RWPE1 (cell line): ENCODE results near the gene SLC6A6.

Experiments
- CTCF ChIA-PET: fragments of 350-600 bp; sonication (Branson Sonifier 250); formaldehyde crosslinking; extraction: SDS; loops from one replicate; lab custom pipeline; 2021; lab: Yijun Ruan, JAX
- POLR2A ChIA-PET: fragments of 400-600 bp; formaldehyde crosslinking; extraction: SDS; loops from one replicate; lab custom pipeline; 2020; ENCODE audit warnings: antibody characterized with exemption; ENCODE audit not compliant: low non-redundant PET; lab: Yijun Ruan, JAX
- DNase-seq: peaks from one replicate; pipeline ENCODE4 v3.0.0; 2012; ENCODE audit warnings: low spot score
- H3K27ac ChIP-seq: fragments of 450-650 bp; 2 replicates; pipeline ENCODE4 v1.5.1; 2017
- TF ChIP-seq, protein P1 (sequence below): fragments of 450-650 bp; conservative IDR thresholded peaks from 2 replicates; pipeline ENCODE4 v1.5.1; 2017; ENCODE audit warnings: low read depth, mild to moderate bottlenecking

SLC6A6 gene

GRCh38 chr3:14538451-14539088, 136.2 kb downstream of the SLC6A6 start:
- H3K27ac ChIP-seq, result no peak overlapping the region
- ChIA-PET CTCF (interaction anchor here (0.7 kb wide), 1 partner anchor 29 kb away, joined by 4 read pairs; no protein-coding TSS in a partner anchor), POLR2A (no interaction called here)
- TF ChIP-seq, protein P1, sequence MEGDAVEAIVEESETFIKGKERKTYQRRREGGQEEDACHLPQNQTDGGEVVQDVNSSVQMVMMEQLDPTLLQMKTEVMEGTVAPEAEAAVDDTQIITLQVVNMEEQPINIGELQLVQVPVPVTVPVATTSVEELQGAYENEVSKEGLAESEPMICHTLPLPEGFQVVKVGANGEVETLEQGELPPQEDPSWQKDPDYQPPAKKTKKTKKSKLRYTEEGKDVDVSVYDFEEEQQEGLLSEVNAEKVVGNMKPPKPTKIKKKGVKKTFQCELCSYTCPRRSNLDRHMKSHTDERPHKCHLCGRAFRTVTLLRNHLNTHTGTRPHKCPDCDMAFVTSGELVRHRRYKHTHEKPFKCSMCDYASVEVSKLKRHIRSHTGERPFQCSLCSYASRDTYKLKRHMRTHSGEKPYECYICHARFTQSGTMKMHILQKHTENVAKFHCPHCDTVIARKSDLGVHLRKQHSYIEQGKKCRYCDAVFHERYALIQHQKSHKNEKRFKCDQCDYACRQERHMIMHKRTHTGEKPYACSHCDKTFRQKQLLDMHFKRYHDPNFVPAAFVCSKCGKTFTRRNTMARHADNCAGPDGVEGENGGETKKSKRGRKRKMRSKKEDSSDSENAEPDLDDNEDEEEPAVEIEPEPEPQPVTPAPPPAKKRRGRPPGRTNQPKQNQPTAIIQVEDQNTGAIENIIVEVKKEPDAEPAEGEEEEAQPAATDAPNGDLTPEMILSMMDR, result no peak
- DNase-seq, result no peak
